NT2/D1 (cell line): ENCODE measurements around the gene TMEM131L.

ENCODE experiments used
- SUZ12 ChIP-seq: IDR thresholded peaks from 2 replicates; pipeline ENCODE4 v1.6.1; 2011; ENCODE audit not compliant: insufficient read length, insufficient read depth; ENCODE audit errors: extremely low read depth
- YY1 ChIP-seq: IDR thresholded peaks from 2 replicates; pipeline ENCODE4 v1.6.1; 2011; ENCODE audit not compliant: insufficient read length, insufficient read depth

- TF ChIP-seq YY1 (no peak), SUZ12 (no peak)
Observed at GRCh38 chr4:153467897-153468262, 1.7 kb downstream of the TMEM131L start.
